Left cardiac atrium (tissue), 4 donors: Measurements from ENCODE around the gene DLL4. TPM values are rescaled to one million over a fixed set of nuclear protein-coding genes. Genes with fewer than 3 reads are reported as not detected.

Experiments used
- ATAC-seq, 2 donors: fragments of 200-7000 bp; cut with Tn5 transposase; one replicate each; pipeline ENCODE4 v1.9.1; 2020; ENCODE audit warnings: mild to moderate bottlenecking in 2 of 2, moderate library complexity in 2 of 2
- DNase-seq: peaks from one replicate; pipeline ENCODE4 v3.0.0-alpha.2; 2020
- intact Hi-C, 2 donors: fragments of 100-400 bp; cut with DNase I; formaldehyde crosslinking; loops; one replicate each; pipeline versions ENCODE4 v1.14.1 to v1.15.1; 2022 to 2023
- total RNA-seq, 2 donors: library from RNA; stranded (reverse); fragmentation: NEBNext Ultra II Directional; extraction: Animal tissue kit (Norgen Biotek cat#: 25700); gene quantifications; one replicate each; pipeline ENCODE4 v1.2.1, GENCODE V29; 2021
- donor health status: DM: no; HTN: yes; CAD: no.
- donor health status: DM: no; HTN: yes; CAD: no; lungs with severe emphysema.
- donor health status: DM: yes; HTN: yes; CAD: no.
- donor health status: Dilated cardiomyopathy.

Gene DLL4
- total RNA-seq, 2 donors from 2014 or later, result 8.5 to 9.2 TPM

DNA sequence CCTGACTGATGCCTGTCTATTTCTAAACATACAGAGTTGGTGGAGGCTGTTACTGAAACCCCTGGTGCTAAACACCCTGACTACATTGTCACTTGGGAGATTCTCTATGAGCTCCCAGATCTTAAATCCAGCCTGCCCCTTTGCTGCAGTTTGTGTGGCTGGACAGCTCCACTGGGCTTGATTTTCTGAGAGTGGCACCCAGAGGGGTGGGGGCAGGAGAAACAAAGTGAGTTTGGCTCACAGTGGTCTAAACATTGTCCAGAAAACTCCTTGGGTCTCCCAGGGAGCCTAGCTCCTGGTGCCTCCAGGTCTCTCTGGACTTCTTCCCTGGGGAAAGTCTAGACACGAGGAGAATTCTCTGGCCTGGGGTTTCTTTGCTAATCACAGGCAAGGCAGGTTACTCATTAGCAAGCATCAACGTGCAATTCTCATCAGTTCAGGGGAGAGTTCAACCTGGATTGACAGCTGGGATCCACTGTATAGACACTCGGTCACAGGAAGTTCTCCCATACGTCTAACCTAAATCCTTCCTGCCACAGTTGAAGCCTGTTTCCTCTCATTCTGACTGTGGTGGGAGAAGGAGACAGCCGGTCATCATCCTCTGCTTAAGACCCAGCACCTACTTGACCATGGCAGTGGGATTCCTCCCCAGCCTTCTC is 7.1 kb upstream of the DLL4 start:
- intact Hi-C loops, result no loop called here
- ATAC-seq, result no peak
- no peak for DNase-seq

DNA sequence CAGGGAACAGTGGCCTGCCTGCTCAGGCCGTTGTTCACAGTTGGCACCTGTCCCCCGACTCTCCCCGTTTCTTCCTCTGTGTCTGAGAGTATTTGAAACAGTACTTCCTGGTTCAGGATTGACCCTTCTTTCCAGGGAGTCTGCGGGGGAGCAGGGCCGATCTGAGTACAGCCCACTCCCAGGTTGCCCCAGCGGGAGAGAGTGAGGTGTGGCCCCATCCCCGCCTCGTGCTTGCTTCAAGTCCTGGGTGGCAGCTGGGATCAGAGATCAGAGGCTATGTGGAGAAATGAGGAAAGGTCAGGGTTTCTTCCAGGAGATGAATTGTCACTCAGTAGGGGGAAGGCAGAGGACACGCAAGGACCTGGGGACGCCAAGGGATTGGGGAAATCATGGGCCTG is 6.5 kb upstream of the DLL4 start:
- DNase-seq, result no peak
- intact Hi-C loops, result no loop called here
- ATAC-seq, result no peak

DNA sequence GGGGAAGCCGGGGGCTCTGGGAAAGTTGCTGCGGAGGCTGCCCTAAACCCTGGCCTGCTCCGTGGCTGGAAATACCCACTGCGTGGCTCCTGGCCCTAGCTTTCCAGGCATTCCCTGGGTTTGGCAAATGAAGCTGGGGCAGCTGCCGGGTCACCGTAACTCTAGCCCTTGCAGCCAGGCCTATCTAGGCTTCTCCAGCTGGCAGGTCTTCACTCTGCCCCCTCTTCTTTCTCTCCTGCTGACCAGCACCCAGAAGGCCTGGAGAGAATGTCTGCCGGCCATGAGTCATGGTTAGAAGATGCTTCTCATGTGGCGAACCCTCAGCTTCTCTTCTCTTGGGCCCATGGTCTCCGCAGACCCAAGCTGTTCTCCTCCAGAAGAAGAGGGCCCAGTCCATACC is 5.6 kb upstream of the DLL4 start:
- ATAC-seq (no peak), DNase-seq (no peak)
- intact Hi-C loops, result no loop called here

DNA sequence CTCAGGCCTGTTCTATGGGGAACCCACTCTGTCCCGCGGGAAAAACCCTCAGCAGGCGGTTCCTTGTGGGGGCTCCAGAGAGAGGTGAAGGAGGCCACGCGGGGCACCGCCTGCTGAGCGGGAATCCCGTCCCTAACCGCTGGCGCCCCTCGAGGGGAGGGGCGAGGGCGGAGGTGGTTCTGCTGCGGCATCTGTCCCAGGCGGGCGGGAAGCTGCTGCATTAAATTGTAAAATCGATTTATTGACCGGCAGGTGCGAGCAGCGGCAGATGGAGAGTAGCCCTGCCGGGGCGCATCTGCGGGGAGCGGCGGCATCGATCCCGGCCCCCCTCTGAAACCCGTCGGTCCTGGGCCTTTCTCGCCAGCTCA is 3.7 kb upstream of the DLL4 start:
- intact Hi-C loops, result no loop called here
- no peak for DNase-seq
- ATAC-seq, result no peak

DNA sequence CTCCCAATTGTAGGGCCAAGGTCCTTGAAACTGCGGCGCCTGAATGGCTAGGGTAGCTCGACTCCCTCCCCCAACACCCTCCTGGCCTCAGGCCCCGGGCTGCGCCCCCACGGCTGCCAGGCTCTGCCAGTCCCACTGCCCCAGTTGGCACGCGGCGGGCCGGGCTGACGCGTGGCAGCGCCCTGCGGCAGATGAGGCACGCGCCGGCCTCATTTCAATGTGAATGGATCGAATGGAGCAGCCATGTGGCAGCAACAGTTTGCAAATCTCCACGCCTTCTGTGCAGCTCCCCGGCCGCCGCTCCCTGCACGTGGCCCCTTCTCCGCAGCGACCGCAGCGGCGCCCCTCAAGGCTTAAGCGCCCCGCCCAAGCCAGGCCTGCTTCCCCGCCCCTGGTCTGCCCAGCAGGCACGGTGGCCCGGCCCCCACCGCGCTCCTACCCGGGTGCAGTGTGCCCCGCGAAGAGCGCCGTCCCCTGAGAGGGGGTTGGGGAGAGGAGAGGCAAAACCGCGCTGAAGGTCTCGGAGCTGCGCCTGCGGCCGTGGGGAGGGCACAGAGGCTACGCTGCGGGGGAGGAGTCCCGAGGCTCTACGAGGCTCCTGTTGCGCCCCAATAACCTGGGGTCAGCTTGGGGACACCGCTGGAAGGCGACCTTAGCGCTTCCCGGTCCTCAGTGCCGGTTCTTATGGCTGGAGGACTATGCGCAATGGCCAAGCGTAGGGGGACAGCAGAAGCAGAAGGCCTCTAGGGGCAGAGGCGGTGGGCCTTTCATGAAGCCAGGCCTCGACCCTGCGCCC is 3.1 kb upstream of the DLL4 start:
- ATAC-seq (peak in 1 of 2 donors; percentile 14), DNase-seq (peak; percentile 28)
- intact Hi-C loops, result no loop called here

DNA sequence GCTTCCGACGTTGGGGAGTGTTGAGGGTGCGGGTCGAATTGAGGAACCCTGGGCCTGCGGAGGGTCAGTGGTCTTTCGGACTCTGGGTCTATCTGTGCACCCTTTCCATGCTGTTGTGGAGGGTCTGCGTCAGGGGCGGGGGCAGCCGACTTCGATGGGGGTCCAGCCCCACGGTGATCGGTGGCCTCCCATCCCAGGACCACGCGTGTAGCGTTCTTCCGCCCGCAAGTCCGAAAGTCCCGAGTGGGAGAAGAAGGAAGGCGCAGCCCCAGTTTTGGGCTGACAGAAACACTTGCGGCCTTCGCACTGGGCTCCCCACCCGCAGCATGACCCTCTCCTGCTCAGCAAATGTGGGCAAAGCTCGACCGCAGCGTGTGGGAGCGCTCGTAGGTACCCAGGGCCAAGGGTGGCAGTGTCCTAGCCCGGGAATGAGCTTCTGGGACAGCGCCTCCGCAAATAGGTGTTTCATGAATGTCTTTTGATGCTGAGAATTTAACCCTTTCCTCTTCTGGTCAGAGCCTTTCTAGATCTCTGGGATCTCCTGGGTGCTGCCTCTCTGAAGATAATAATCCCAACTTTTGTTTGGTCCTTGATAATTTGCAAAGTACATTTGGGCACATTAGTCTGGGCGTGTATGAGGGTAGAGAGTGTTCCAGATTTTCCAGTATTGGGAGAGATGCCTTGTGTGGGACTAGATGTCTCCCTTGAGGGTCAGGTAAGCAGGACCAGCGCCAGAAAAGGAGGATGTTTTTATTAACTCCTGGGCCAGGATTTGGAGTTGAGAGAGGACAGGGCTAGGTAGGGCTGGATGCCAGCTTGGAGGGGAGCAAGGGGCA is 2.3 kb upstream of the DLL4 start:
- ATAC-seq, result no peak
- DNase-seq, result no peak
- intact Hi-C loops, result no loop called here

DNA sequence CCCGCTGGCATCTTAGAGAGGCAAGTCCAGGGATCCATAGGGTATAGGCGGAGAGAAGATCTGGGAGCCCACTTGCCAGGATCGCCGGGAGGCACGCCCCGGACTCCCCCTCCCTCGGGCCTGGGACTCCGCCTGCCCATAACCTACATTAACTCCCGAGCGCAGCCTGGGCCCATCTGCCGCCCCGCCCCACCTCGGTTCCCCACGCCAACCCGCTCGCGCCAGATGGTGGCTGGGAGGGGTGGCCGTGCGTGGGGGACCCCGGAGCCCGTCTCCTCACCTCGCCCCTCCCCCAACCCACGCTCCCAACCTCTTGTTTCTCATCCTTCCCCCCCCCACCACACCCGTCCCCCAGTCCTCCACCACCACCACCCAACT is 1.7 kb upstream of the DLL4 start:
- intact Hi-C loops, result no loop called here
- DNase-seq (peak; percentile 29), ATAC-seq (no peak)

DNA sequence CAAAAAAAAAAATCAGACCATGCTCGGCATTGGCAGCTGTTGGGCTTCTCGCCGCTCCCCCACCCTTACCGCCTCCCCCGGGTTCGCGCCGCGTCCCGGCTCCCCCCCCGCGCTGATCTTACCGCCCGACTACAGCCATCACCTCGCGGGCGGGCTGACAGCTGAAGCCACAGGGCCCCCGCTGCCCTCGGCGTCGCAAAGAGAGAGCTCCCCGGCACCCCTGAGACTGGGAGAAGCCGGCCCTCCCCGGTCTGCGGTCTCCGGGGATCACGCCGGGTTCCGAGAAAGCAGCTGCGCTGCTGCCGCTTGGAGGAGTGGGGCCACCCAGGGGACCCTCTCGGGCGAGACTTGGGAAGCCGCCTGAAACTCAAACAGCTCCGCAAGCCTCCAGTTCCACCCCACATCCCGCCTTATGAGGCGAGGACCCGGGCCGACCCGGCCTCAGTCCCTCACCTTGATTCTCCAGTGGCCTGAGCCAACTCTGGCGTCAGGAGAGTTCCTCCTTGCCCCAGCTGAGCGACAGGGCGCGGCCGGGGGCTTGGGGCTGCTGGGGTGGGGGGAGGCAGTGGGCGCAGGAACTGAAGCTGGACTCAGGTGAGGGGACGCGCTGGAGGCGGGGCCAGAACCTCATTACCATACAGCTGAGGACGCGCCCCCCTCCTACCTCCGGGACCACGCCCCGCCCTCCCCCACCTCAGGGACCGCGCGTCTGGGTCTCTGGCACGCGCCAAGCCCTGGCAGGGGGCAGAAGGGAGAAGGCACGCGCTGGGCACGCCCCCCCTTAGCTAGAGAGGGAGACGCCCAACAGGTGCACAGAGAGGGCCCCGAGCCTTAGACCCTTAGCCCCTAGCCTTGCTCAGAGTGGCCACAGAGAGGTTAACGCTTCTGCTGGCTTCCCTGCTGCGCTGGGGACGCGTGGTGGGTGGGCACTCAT is 1.0 kb upstream of the DLL4 start:
- ATAC-seq (no peak), DNase-seq (peak; percentile 29)
- intact Hi-C loops, result no loop called here

DNA sequence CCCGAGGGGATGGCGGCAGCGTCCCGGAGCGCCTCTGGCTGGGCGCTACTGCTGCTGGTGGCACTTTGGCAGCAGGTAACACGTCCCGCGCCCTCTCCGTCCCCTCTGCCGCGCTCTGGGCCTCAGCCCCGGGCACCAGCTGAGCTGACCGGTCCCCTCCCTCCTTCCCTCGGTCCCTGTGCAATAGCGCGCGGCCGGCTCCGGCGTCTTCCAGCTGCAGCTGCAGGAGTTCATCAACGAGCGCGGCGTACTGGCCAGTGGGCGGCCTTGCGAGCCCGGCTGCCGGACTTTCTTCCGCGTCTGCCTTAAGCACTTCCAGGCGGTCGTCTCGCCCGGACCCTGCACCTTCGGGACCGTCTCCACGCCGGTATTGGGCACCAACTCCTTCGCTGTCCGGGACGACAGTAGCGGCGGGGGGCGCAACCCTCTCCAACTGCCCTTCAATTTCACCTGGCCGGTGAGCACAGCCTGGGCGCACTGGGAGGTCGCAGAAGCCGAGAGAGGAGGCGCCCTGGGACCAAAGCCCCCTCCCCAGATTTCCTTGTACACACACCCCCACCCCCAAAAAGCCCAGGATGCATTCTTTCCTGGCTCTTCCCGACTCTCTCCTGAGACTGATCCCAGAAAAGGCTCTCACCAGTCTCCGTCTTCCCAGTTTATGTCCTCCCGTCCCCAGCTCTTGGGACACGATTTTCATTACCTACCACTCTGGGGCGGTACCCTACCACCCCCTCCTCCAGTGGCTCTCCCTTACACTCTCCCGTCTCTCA is 705 bp downstream of the DLL4 start:
- intact Hi-C loops, result no loop called here
- ATAC-seq (peak; percentile 29 to 60), DNase-seq (peak; percentile 67)

DNA sequence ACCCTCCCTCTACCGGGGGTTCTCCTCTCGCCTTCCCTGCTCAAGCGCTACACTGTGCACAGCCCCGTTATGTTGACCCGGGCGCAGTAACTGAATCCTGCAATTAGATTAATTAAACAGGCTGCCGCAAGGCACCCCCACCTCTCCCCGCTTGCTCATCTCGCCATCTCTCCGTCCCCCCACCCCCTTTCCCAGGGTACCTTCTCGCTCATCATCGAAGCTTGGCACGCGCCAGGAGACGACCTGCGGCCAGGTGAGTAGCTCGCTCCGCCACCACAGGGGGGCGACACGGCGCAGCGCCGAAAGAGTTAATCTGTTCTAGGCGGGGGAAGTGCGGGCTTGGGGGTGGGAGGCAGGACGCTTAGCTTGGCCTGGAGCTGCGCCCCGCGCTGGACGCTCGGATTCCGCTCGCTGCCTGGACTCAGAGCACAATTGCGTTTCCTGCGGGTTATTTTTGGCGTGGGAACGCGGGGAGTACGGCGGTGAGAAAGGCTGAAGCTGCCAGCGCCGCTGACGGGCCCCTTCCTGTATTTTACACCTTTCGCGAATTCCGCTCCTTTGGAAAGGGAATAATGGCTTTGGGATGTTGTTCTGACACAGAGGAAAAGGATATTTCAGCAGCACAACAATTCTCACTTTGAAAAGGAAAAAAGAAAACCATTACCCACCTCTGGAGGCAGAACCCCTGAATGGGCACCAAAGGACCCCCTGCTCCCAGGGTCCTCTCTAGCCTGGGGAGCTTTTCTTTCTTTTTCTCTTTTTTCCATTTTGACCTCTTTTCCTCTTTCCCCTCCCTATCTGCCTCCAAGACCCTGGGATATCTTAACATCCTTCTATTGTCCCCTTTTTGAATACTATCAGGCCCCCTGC is 1.5 kb downstream of the DLL4 start:
- DNase-seq, result peak; percentile 81
- intact Hi-C loops, result no loop called here

DNA sequence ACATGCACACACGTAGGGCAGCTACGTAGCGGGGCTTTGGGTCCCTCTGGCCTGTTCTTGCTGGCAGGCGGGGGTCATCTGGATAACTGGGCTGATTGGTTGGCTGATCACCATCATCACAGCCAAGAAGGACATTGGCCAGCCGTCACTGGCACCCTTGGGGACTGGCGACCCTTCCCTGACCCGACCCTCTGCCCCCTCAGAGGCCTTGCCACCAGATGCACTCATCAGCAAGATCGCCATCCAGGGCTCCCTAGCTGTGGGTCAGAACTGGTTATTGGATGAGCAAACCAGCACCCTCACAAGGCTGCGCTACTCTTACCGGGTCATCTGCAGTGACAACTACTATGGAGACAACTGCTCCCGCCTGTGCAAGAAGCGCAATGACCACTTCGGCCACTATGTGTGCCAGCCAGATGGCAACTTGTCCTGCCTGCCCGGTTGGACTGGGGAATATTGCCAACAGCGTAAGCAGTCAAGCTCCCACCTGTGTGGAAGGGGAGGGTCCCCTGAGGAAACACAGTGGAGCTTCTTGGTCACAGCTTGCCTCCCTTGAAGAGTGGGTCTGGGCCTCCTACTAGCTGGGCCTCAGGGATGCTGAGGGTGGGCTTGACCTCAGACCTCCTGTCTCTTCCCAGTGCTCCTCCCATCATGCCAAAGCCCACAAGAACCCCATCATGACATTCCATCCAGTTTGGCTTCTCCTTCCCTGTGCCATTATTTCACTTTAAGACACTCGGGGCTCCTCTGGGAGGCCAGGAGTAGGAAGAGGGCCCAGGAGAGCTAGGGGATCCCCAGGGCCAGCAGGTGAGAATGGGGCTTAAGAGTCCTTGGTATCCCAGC is 2.4 kb downstream of the DLL4 start:
- ATAC-seq (no peak), DNase-seq (no peak)
- intact Hi-C loops, result no loop called here

More for the DNA sequence above, 1.5 kb downstream of the DLL4 start:
- peak; percentile 49 for ATAC-seq

DNA sequence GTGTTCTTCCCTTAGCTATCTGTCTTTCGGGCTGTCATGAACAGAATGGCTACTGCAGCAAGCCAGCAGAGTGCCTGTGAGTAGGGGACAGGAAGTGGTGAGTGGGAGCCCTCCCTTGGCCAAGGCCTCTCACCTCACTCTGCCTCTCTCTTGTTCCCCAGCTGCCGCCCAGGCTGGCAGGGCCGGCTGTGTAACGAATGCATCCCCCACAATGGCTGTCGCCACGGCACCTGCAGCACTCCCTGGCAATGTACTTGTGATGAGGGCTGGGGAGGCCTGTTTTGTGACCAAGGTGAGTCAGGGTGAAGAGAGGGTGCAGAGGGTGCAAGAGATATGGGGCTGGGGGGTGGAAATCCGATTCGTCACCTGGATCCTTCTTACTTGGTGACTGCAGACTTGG is 3.0 kb downstream of the DLL4 start:
- DNase-seq, result no peak
- no peak for ATAC-seq
- intact Hi-C loops, result no loop called here

DNA sequence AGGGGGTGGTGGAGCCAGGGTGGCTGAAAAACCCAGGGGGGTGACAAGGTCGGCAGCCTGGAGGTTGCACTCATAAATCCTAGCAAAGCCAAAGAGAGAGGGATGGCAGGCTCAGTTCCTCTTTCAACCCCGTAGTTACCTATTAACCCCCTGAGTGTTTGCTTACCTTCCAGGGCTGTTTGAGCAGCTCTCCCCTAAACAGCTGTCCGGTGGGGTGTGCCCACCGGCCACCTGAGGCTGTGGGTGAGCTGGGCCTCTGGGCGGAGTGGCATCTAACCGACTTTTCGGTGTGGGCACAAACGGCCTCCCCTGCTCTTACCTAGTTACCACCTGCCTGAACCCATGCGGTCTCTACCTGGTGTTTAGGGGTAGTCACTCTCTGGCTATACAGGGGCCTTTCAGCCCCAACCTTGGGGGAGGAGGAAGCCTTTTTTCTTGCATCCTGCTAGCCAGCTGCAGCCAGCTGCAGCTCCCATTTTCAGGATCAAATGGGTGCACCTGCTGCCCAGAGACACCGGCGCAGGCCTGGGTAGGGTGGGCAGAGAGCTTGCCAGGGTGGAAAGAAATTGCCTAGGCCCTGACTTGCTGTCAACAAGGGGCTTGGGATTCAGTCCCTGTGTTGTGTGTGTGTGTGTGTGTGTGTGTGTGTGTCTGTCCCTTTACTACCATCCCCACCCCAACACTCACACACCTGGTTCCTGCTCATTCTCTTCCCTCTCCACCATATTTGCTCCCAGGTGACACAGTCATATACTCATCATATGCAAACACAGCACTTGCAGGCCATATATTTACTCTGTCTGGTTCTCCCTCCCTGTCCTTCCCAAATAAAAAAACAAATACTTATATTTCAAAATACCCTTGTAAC is 3.7 kb downstream of the DLL4 start:
- DNase-seq (no peak), ATAC-seq (no peak)
- intact Hi-C loops, result no loop called here

DNA sequence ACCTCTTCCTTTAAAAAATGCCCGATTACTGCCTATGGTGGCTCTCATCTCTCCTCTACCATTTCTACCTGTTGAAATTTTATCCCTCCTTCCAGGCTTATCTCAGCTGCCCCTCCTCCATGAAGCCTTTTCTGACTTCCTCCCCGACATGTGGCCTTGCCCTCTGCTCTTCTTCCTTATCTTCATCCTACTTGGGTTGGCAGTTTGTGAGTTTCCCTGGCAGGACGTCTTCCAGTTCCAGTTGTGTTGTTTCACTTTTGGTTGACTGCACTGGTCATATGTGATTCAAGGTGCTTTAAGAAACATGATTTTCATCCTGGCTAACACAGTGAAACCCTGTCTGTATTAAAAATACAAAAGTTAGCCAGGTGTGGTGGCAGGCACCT is 4.4 kb downstream of the DLL4 start:
- DNase-seq (no peak), ATAC-seq (no peak)
- intact Hi-C loops, result no loop called here

DNA sequence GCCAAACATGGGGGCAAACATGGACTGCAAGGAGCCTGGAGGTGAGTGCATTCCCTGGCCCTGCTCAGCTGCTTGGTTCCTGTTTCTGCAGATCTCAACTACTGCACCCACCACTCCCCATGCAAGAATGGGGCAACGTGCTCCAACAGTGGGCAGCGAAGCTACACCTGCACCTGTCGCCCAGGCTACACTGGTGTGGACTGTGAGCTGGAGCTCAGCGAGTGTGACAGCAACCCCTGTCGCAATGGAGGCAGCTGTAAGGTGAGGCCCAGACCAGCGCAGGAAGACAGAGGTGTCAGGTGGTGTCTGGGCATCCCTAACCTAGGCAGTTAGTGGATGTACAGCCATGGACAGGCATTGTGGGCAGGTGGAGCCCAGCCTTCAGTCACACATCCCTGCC is 5.3 kb downstream of the DLL4 start:
- intact Hi-C loops, result no loop called here
- DNase-seq (no peak), ATAC-seq (no peak)

DNA sequence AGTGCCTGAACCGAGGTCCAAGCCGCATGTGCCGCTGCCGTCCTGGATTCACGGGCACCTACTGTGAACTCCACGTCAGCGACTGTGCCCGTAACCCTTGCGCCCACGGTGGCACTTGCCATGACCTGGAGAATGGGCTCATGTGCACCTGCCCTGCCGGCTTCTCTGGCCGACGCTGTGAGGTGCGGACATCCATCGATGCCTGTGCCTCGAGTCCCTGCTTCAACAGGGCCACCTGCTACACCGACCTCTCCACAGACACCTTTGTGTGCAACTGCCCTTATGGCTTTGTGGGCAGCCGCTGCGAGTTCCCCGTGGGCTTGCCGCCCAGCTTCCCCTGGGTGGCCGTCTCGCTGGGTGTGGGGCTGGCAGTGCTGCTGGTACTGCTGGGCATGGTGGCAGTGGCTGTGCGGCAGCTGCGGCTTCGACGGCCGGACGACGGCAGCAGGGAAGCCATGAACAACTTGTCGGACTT is 7.1 kb downstream of the DLL4 start:
- ATAC-seq (no peak), DNase-seq (no peak)
- intact Hi-C loops, result no loop called here
